SU-DHL-6 (cell line): Measurements from ENCODE around the gene POLE.

ENCODE experiments used
- EZH2phosphoT487 ChIP-seq: fragments of 200-600 bp; sonication (generic), shearing (Covaris generic); conservative IDR thresholded peaks from 2 replicates; pipeline ENCODE4 v1.6.1; 2018; ENCODE audit warnings: mild to moderate bottlenecking, antibody characterized with exemption, low read length, moderate library complexity, mixed read lengths
- TF ChIP-seq, protein P1 (sequence below): fragments of 200-600 bp; sonication (generic); IDR thresholded peaks from one replicate; pipeline ENCODE4 v1.5.1; 2017; ENCODE audit warnings: antibody characterized with exemption, mild to moderate bottlenecking, low read length, moderate library complexity; ENCODE audit not compliant: insufficient read depth, poor library complexity, severe bottlenecking

- TF ChIP-seq, protein P1, sequence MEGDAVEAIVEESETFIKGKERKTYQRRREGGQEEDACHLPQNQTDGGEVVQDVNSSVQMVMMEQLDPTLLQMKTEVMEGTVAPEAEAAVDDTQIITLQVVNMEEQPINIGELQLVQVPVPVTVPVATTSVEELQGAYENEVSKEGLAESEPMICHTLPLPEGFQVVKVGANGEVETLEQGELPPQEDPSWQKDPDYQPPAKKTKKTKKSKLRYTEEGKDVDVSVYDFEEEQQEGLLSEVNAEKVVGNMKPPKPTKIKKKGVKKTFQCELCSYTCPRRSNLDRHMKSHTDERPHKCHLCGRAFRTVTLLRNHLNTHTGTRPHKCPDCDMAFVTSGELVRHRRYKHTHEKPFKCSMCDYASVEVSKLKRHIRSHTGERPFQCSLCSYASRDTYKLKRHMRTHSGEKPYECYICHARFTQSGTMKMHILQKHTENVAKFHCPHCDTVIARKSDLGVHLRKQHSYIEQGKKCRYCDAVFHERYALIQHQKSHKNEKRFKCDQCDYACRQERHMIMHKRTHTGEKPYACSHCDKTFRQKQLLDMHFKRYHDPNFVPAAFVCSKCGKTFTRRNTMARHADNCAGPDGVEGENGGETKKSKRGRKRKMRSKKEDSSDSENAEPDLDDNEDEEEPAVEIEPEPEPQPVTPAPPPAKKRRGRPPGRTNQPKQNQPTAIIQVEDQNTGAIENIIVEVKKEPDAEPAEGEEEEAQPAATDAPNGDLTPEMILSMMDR, result no peak
- TF ChIP-seq EZH2phosphoT487, result no peak
These were observed 32.2 kb upstream of the POLE start for GRCh38 chr12:132719141-132719953.
